ENCODE data around the gene PERM1. TPM values are rescaled to one million over a fixed set of nuclear protein-coding genes. Genes with fewer than 3 reads are reported as not detected.
A peak's percentile ranks its signal among the peaks of the same experiment; 100 is the strongest.
"Not testable (repeated sequence)": the region's sequence is repeated elsewhere in the genome, so short reads cannot be mapped to it uniquely, and the experiment has no call there.

The PERM1 gene
- total and polyA plus RNA-seq, 9 of the 15 experiments (the other 6 are each of a cell fraction or from before 2014, with no cell fraction given), result not detected

DNA sequence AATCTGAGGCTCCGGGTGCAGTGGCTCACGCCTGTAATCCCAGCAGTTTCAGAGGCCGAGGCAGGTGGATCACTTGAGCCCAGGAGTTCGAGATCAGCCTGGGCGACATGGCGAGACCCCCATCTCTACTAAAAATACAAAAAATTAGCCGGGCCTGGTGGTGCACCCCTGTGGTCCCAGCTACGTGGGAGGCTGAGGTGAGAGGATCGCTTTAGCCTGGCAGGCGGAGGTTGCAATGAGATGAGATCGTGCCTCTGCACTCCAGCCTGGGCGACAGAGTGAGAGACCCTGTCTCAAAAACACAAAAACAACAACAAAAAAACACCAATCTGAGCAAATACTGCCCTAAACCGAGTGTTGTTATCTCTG is 30.8 kb upstream of the PERM1 start:
- H3K9ac ChIP-seq (ENCODE audit: insufficient read depth in 1 of 2, low read depth in 2 of 2, low read length in 2 of 2), result peak overlapping the region; percentile 70 to 95; a peak in 3 of 4 replicates
- H3K79me2 ChIP-seq (ENCODE audit: control insufficient read depth, insufficient read depth, low read length); H3K9me3 ChIP-seq (replicated peaks; ENCODE audit: control insufficient read depth, insufficient read depth, low read depth, low read length); FAIRE-seq; in situ Hi-C loops (cut with MboI); H3K9me1 ChIP-seq (ENCODE audit: control insufficient read depth, insufficient read depth, low read length); DNase-seq (ENCODE audit: extremely low read depth in 1 of 4, low spot score in 3 of 4); H3K36me3 ChIP-seq (ENCODE audit: control insufficient read depth, insufficient read depth, low read length); CTCF ChIA-PET (ENCODE audit: low intra/inter-chr PET ratio); H3K27me3 ChIP-seq (ENCODE audit: control insufficient read depth in 2 of 2, insufficient read depth in 2 of 2, low read length in 2 of 2); BruUV-seq (replicated peaks); H4K20me1 ChIP-seq (replicated peaks; ENCODE audit: control insufficient read depth, insufficient read depth, low read length); intact Hi-C loops (cut with micrococcal nuclease); TF ChIP-seq NR2C2 (CRISPR knock-in tag; IDR thresholded peaks at IDR 0.05): not testable (repeated sequence)
- ATAC-seq, result peak; percentile 17
- H2AFZ ChIP-seq (ENCODE audit: low read depth, low read length), result peak overlapping the region; percentile 96
- H3K27ac ChIP-seq (ENCODE audit: extremely low read depth, low read depth, low read length), result peak overlapping the region; percentile 83
- peaks cover 12 to 27% of the 10 kb centered on the region in 2 experiments for H3K4me1 ChIP-seq (replicated peaks in 1 of 2; ENCODE audit: control insufficient read depth in 2 of 2, insufficient read depth in 2 of 2, low read length in 2 of 2)
- H3K4me2 ChIP-seq (ENCODE audit: insufficient read depth, low read length), result peak overlapping the region; percentile 96
- 35% methylated on average over 13 of the region's 13 CpGs for WGBS (ENCODE audit: insufficient coverage, low coverage, missing lambda C conversion rate)
- H3K4me3 ChIP-seq, result peak overlapping the region; percentile 50
- 0 out of 2 replicates have a peak, but pooled peaks have one; percentile 14 for TF ChIP-seq ZNF586 (CRISPR knock-in tag; conservative IDR thresholded peaks at IDR 0.05)
- peak; percentile 3; the same call in 1 of the 2 replicates for TF ChIP-seq MTA2 (IDR thresholded peaks at IDR 0.05; ENCODE audit: low read depth)
- 0 out of 2 replicates have a peak, but pooled peaks have one; percentile 29 for TF ChIP-seq KAT7 (CRISPR knock-in tag; IDR thresholded peaks at IDR 0.05; ENCODE audit: borderline replicate concordance)
- TF ChIP-seq NR2C2 (tag; IDR thresholded peaks at IDR 0.05), result 0 out of 2 replicates have a peak, but pooled peaks have one; percentile 11
- TF ChIP-seq SMAD3 (CRISPR knock-in tag; conservative IDR thresholded peaks at IDR 0.05), result 0 out of 2 replicates have a peak, but pooled peaks have one; percentile 42
- peak; percentile 31 for TF ChIP-seq FOSL1 (tag; conservative IDR thresholded peaks at IDR 0.05)
- 0 out of 2 replicates have a peak, but pooled peaks have one; percentile 29 for TF ChIP-seq MTA1 (IDR thresholded peaks at IDR 0.05; ENCODE audit: borderline replicate concordance)
- POLR2A ChIA-PET, result interaction anchor here (1.0 to 2.3 kb wide), 5 partner anchors 8 to 50 kb away, joined by 4 to 16 read pairs (median 4); no protein-coding TSS in a partner anchor

Measured in K562 (cell line).